WERI-Rb-1 (cell line): ENCODE results near the gene RPL27.
"Not testable (repeated sequence)": the region's sequence is repeated elsewhere in the genome, so short reads cannot be mapped to it uniquely, and the experiment has no call there.

ENCODE experiments used
- DNase-seq: peaks from one replicate; pipeline ENCODE4 v3.0.0-alpha.2; 2020
- H3K27ac ChIP-seq: fragments of 250-450 bp; sonication (Bioruptor Pico); 2 replicates; pipeline ENCODE4 v1.5.1; 2020; ENCODE audit warnings: mild to moderate bottlenecking, moderate library complexity
- H3K27me3 ChIP-seq: fragments of 250-450 bp; sonication (Bioruptor Pico); 2 replicates; pipeline ENCODE4 v1.5.1; 2021; ENCODE audit warnings: mild to moderate bottlenecking, low read depth, moderate library complexity; ENCODE audit not compliant: insufficient read depth, severe bottlenecking
- H3K36me3 ChIP-seq: fragments of 250-450 bp; sonication (Bioruptor Pico); 2 replicates; pipeline ENCODE4 v1.5.1; 2020; ENCODE audit warnings: mild to moderate bottlenecking, moderate library complexity
- H3K4me3 ChIP-seq: 2 replicates; pipeline ENCODE4 v1.5.1; 2011; ENCODE audit warnings: low read depth, mild to moderate bottlenecking, control low read depth, low read length
- H3K9me3 ChIP-seq: fragments of 250-450 bp; sonication (Bioruptor Pico); 2 replicates; pipeline ENCODE4 v1.5.1; 2021; ENCODE audit warnings: mild to moderate bottlenecking, moderate library complexity; ENCODE audit not compliant: severe bottlenecking
- TF ChIP-seq, protein P1 (sequence below): IDR thresholded peaks from 2 replicates; pipeline ENCODE4 v1.5.1; 2011; ENCODE audit warnings: low read depth, mild to moderate bottlenecking, control low read depth, inconsistent platforms, low read length

The RPL27 gene

DNA sequence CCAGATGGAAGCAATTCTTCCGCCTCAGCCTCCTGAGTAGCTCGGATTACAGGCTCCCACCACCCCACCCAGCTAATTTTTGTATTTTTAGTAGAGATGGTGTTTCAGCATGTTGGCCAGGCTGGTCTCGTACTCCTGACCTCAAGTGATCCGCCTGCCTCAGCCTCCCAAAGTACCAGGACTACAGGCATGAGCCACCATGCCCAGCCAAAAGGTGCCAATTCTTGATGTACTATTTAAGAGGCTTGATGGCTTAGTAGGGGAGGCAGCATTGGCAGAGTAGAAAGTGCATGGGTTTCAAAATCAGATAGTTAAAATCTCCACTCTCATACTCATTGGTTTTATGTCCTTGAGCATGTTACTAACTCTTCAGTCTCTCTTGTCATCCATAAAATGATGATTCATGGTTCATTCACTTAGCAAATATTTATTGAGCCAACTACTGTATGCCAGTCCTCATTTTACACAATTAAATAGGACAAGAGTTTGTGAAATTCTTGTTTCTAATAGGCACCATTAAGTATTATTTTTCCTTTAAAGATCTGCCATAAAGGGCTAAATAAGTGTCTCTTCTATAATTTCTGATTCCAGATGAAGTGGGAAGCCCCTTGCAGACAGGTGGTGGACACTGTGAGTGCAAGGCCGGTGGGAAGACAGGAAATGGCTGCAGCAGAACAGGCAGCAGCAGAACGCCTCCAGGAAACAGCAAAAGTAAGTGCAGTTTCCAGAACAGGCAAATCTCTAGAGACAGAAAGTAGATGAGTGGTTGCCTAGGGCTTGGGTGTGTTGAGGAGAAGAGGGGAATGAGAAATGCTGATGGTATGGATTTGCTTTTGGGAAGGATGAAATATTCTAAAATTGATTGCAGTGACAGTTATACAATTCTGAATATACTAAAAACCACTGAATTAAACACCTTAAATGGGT, 8.2 kb upstream of the RPL27 start:
- Histone ChIP-seq H3K27ac (no peak overlapping the region), H3K4me3 (no peak overlapping the region), H3K9me3 (no peaks in the 10 kb centered on the region), H3K27me3 (no peaks in the 10 kb centered on the region), H3K36me3 (peaks cover 84% of the 10 kb centered on the region)
- DNase-seq = no peak
- TF ChIP-seq, protein P1, sequence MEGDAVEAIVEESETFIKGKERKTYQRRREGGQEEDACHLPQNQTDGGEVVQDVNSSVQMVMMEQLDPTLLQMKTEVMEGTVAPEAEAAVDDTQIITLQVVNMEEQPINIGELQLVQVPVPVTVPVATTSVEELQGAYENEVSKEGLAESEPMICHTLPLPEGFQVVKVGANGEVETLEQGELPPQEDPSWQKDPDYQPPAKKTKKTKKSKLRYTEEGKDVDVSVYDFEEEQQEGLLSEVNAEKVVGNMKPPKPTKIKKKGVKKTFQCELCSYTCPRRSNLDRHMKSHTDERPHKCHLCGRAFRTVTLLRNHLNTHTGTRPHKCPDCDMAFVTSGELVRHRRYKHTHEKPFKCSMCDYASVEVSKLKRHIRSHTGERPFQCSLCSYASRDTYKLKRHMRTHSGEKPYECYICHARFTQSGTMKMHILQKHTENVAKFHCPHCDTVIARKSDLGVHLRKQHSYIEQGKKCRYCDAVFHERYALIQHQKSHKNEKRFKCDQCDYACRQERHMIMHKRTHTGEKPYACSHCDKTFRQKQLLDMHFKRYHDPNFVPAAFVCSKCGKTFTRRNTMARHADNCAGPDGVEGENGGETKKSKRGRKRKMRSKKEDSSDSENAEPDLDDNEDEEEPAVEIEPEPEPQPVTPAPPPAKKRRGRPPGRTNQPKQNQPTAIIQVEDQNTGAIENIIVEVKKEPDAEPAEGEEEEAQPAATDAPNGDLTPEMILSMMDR = no peak

DNA sequence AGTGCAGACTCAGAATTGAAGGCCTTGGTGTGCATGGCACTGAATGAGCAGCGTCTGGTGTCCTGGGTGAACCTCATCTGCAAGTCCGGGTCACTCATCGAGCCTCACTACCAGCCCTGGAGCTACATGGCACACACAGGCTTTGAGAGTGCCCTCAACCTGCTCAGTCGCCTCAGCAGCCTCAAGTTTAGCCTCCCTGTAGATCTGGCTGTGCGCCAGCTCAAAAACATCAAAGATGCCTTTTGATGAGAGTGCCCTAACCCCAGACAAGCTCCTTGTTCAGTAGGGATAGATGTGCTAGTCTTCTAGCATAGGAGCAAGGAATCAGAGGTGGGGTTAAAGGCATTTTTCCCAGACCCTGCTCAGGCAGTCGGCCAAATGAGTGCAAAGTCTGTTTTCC, 6.7 kb upstream of the RPL27 start:
- Histone ChIP-seq H3K27ac (no peak overlapping the region), H3K4me3 (no peak overlapping the region), H3K27me3 (no peaks in the 10 kb centered on the region), H3K36me3 (peaks cover 71% of the 10 kb centered on the region), H3K9me3 (no peaks in the 10 kb centered on the region)
- DNase-seq = no peak
- TF ChIP-seq, protein P1 = no peak

DNA sequence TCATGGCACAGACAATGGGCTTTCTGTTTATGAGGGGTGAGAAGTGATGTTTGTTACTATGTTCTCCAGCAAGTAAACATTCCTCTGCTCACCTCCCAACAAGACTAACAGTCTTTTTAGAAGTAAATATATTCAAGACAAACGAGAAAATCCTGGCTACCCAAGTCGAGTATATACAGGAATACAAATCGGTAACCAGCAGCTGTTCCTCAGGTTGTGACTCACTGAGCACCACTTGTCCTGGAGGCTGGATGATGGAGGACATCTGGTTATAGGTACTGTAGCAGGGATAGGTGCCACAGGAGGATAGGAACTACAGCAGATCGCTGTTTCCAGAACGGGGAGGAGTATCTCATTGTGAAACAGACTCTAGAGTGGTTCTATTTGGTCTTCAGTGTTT, 5.3 kb upstream of the RPL27 start:
- TF ChIP-seq, protein P1 = no peak
- no peak overlapping the region for H3K27ac ChIP-seq
- H3K4me3 ChIP-seq = no peak overlapping the region
- H3K9me3 ChIP-seq = no peaks in the 10 kb centered on the region
- H3K27me3 ChIP-seq = no peaks in the 10 kb centered on the region
- peaks cover 57% of the 10 kb centered on the region for H3K36me3 ChIP-seq
- DNase-seq = no peak

DNA sequence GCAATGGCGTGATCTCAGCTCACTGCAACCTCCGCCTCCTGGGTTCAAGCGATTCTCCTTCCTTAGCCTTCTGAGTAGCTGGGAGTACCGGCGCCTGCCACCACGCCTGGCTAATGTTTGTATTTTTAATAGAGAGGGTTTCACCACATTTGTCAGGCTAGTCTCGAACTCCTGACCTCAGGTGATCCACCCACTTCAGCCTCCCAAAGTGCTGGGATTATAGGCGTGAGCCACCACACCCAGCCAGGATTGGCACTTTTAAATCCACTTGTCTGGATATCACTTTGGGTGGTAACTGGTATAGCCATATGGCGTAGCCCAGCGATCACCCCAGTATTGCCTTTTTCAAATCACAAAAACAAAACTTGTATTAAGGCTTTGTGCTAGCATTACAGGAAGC, 4.3 kb upstream of the RPL27 start:
- H3K4me3 ChIP-seq, H3K27me3 ChIP-seq, H3K9me3 ChIP-seq, DNase-seq, H3K27ac ChIP-seq: not testable (repeated sequence)
- peaks cover 51% of the 10 kb centered on the region for H3K36me3 ChIP-seq

DNA sequence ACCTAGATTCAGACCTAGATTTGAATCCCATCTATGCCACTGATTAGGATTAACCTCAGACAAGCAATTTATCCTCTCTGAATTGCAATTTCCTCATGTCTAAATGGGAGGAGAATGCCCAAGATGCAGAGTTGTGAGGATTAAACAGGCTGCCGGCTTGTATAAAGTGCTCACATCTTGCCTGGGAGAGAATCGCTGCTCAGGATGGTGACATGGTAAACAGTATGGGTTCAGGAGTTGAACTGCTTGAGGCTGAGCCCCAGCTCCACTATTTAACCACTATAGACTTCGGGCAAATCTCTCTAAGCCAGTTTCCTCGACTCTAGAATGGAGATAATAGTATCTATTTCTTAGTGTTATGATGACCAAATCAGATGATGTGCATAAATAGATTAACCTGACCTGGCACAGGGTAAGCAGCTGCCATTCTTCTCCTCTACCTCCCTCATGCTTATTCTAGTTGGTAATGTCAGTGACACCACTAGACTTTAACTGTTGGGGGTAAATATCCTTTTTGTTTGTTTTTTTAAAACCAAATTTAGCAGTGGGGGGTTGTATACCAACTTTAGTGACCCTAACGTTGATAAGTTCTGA, 732 bp upstream of the RPL27 start:
- TF ChIP-seq, protein P1 = no peak
- peak overlapping the region; percentile 55 for H3K27ac ChIP-seq
- H3K9me3 ChIP-seq = no peaks in the 10 kb centered on the region
- no peaks in the 10 kb centered on the region for H3K27me3 ChIP-seq
- peak overlapping the region; percentile 85 for H3K4me3 ChIP-seq
- peaks cover 52% of the 10 kb centered on the region for H3K36me3 ChIP-seq
- peak; percentile 51 for DNase-seq

DNA sequence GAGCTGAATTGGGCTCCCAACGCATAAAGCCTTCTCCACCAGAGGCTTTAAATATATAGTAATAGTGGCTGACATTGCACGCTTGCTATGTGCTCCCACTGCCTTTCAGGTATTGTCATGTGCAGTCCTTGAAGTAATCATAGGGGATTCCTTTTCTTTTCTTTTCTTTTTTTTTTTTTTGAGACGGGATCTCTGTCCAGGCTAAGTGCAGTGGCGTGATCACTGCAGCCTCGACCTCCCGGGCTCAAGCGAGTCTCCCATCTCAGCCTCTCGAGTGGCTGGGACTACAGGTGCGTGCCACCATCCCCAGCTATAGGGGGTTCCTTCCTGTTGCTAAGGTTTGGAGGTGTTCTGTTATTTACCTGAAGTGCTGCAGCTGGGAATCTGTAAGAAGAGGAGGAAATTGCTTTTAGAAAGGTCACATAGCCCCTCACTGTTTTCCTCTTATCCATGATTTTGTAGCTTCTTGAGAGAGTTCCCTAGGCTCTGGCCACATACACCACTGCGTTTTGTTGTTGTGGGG, 845 bp downstream of the RPL27 start:
- no peak for DNase-seq
- Histone ChIP-seq H3K36me3 (peaks cover 53% of the 10 kb centered on the region), H3K9me3 (no peaks in the 10 kb centered on the region), H3K27me3 (no peaks in the 10 kb centered on the region), H3K27ac (peak overlapping the region; percentile 86), H3K4me3 (peak overlapping the region; percentile 85)
- TF ChIP-seq, protein P1 = no peak

DNA sequence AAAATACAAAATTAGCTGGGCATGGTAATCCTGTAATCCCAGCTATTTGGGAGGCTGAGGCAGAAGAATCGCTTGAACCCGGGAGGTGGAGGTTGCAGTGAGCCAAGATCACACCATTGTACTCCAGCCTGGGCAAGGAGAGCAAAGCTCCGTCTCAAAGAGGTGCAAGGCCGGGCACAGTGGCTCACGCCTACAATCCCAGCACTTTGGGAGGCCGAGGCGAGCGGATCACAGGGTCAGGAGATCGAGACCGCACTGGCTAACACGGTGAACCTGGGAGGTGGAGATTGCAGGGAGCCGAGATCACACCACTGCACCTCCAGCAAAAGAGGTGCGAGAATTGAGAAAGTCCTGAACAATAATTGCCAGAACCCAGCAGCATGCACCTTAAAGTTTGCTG, 2.7 kb downstream of the RPL27 start:
- H3K36me3 ChIP-seq = peaks cover 65% of the 10 kb centered on the region
- H3K27ac ChIP-seq = not testable (repeated sequence)

More for the DNA sequence above, 2.7 kb downstream of the RPL27 start:
- not testable (repeated sequence) for H3K27me3 ChIP-seq, H3K4me3 ChIP-seq, DNase-seq, H3K9me3 ChIP-seq
